Kidney tubule cell (primary cell): ENCODE results near the gene MAD1L1.

ENCODE experiments used
- DNase-seq: peaks from one replicate; pipeline ENCODE4 v3.0.0-alpha.2; 2018; ENCODE audit warnings: low spot score

Gene MAD1L1

GRCh38 chr7:2086229-2086628, 146.5 kb downstream of the MAD1L1 start:
- DNase-seq: peak; percentile 12

GRCh38 chr7:2085804-2086203, 146.9 kb downstream of the MAD1L1 start:
- DNase-seq: no peak

- no peak for DNase-seq
Measured at GRCh38 chr7:2084781-2085505, 147.8 kb downstream of the MAD1L1 start.

- DNase-seq: no peak
Measured at GRCh38 chr7:2084331-2084730, 148.4 kb downstream of the MAD1L1 start.

- DNase-seq: no peak
Measured at GRCh38 chr7:2083362-2083761, 149.4 kb downstream of the MAD1L1 start.

GRCh38 chr7:2082139-2082998, 150.4 kb downstream of the MAD1L1 start:
- no peak for DNase-seq

GRCh38 chr7:2081526-2082135, 151.1 kb downstream of the MAD1L1 start:
- DNase-seq: no peak

- DNase-seq: no peak
Measured at GRCh38 chr7:2080477-2080876, 152.3 kb downstream of the MAD1L1 start.

GRCh38 chr7:2080060-2080387, 152.7 kb downstream of the MAD1L1 start:
- no peak for DNase-seq

- no peak for DNase-seq
Measured at GRCh38 chr7:2079332-2080059, 153.2 kb downstream of the MAD1L1 start.

GRCh38 chr7:2078899-2079298, 153.8 kb downstream of the MAD1L1 start:
- no peak for DNase-seq

GRCh38 chr7:2076649-2077064, 156.1 kb downstream of the MAD1L1 start:
- no peak for DNase-seq

GRCh38 chr7:2075811-2076210, 156.9 kb downstream of the MAD1L1 start:
- DNase-seq: no peak

- no peak for DNase-seq
Measured at GRCh38 chr7:2074691-2075090, 158.1 kb downstream of the MAD1L1 start.

- DNase-seq: no peak
Measured at GRCh38 chr7:2072798-2073197, 159.9 kb downstream of the MAD1L1 start.

- DNase-seq: no peak
Measured at GRCh38 chr7:2072042-2072441, 160.7 kb downstream of the MAD1L1 start.

- DNase-seq: no peak
Measured at GRCh38 chr7:2071133-2071832, 161.5 kb downstream of the MAD1L1 start.

- DNase-seq: no peak
Measured at GRCh38 chr7:2070151-2070763, 162.5 kb downstream of the MAD1L1 start.

- DNase-seq: no peak
Measured at GRCh38 chr7:2069472-2069860, 163.3 kb downstream of the MAD1L1 start.

GRCh38 chr7:2068693-2069471, 163.9 kb downstream of the MAD1L1 start:
- no peak for DNase-seq
